K562 (cell line): ENCODE data around the gene HSPE1. TPM values are rescaled to one million over a fixed set of nuclear protein-coding genes. Genes with fewer than 3 reads are reported as not detected.
A peak's percentile ranks its signal among the peaks of the same experiment; 100 is the strongest.

Experiments used
- ASH1L ChIP-seq: fragments of 450-650 bp; IDR thresholded peaks from 2 replicates; pipeline ENCODE4 v1.6.1; 2018; ENCODE audit warnings: borderline replicate concordance, mild to moderate bottlenecking, low read depth; ENCODE audit not compliant: partially characterized antibody
- ATF7 ChIP-seq: fragments of 450-650 bp; IDR thresholded peaks from 2 replicates; pipeline ENCODE4 v1.7.1; 2014; ENCODE audit warnings: mild to moderate bottlenecking, moderate library complexity
- CC2D1A ChIP-seq: fragments of 450-650 bp; IDR thresholded peaks from 2 replicates; pipeline ENCODE4 v1.6.1; 2017; ENCODE audit warnings: mild to moderate bottlenecking
- CREBBP ChIP-seq: IDR thresholded peaks from one replicate; pipeline ENCODE4 v1.6.1; 2012; ENCODE audit warnings: low read depth, mild to moderate bottlenecking, control low read depth, inconsistent platforms, low read length
- FOXP4 ChIP-seq: sonication (generic); formaldehyde crosslinking; IDR thresholded peaks from 2 replicates; pipeline ENCODE4 v1.8.0; 2022; ENCODE audit warnings: mild to moderate bottlenecking, missing genetic modification reagents, borderline replicate concordance
- HNRNPK ChIP-seq: fragments of 200-400 bp; formaldehyde crosslinking; IDR thresholded peaks from one replicate; pipeline ENCODE4 v1.6.1; 2018; ENCODE audit warnings: mild to moderate bottlenecking, low read depth, low read length; ENCODE audit not compliant: poor library complexity, severe bottlenecking
- PTTG1 ChIP-seq: fragments of 450-650 bp; IDR thresholded peaks from 2 replicates; pipeline ENCODE4 v1.6.1; 2016; ENCODE audit warnings: low read depth, mild to moderate bottlenecking, missing genetic modification characterization, missing compliant biosample characterization
- RBM34 ChIP-seq: fragments of 200-400 bp; formaldehyde crosslinking; IDR thresholded peaks from 2 replicates; pipeline ENCODE4 v1.6.1; 2018; ENCODE audit warnings: low read length, borderline replicate concordance; ENCODE audit not compliant: insufficient read depth
- SMAD1 ChIP-seq: fragments of 150-350 bp; IDR thresholded peaks from 2 replicates; pipeline ENCODE4 v1.6.1; 2014; ENCODE audit warnings: low read length, low read depth; ENCODE audit not compliant: partially characterized antibody
- SMC3 ChIP-seq: conservative IDR thresholded peaks from 2 replicates; pipeline ENCODE4 v1.6.1; 2011; ENCODE audit warnings: low read depth, low read length, improper control_type of control experiment; ENCODE audit not compliant: insufficient read depth
- TRIM28 ChIP-seq: fragments of 450-650 bp; IDR thresholded peaks from 2 replicates; pipeline ENCODE4 v1.6.1; 2017
- VEZF1 ChIP-seq: fragments of 200-800 bp; sonication (Bioruptor generic); IDR thresholded peaks from 2 replicates; pipeline ENCODE4 v1.6.1; 2017; ENCODE audit warnings: missing genetic modification characterization, missing compliant biosample characterization
- ZC3H11A ChIP-seq: IDR thresholded peaks from 2 replicates; pipeline ENCODE4 v1.6.1; 2012; ENCODE audit warnings: low read depth, low read length, improper control_type of control experiment
- ZNF324 ChIP-seq: fragments of 250-450 bp; sonication (Bioruptor Pico); IDR thresholded peaks from 2 replicates; pipeline ENCODE4 v1.4.0; 2020; ENCODE audit warnings: mild to moderate bottlenecking
- ZNF511 ChIP-seq: sonication (generic); formaldehyde crosslinking; IDR thresholded peaks from 2 replicates; pipeline ENCODE4 v1.8.0; 2022; ENCODE audit warnings: mild to moderate bottlenecking, missing genetic modification reagents
- polyA plus RNA-seq, 8 experiments: library from polyadenylated mRNA; depleted of rRNA in 4 of 8; stranded (reverse) in 5 of 8; unstranded in 3 of 8; fragments of >200 nt; fragmentation: Nextera tagmentation in 2 of 8; fragmentation: Illumina TruSeq in 1 of 8; extraction: Ambion mirVana in 2 of 8; extraction: Trizol in 1 of 8; gene quantifications; 2 replicates each; pipeline versions ENCODE4 v1.2.1 to v1.2.3, GENCODE V29; 2011 to 2014; ENCODE audit warnings: inconsistent platforms in 1 of 8, missing spikeins in 1 of 8
- total RNA-seq, 7 experiments: library from RNA; depleted of rRNA in 6 of 7; stranded (reverse); fragments of >200 nt in 6 of 7; fragmentation: Illumina TruSeq in 2 of 7; extraction: Trizol in 2 of 7; gene quantifications; 2 replicates each; pipeline versions ENCODE4 v1.2.1 to v1.2.3, GENCODE V29; 2011 to 2021; ENCODE audit warnings: low replicate concordance in 1 of 7
- TF ChIP-seq, protein P1 (sequence below): sonication (generic); formaldehyde crosslinking; IDR thresholded peaks from 2 replicates; pipeline ENCODE4 v1.8.1; 2023; ENCODE audit warnings: mild to moderate bottlenecking, missing genetic modification reagents
- TF ChIP-seq, protein P2 (sequence below): fragments of 250-450 bp; sonication (Bioruptor Pico); IDR thresholded peaks from 2 replicates; pipeline ENCODE4 v1.4.0; 2020; ENCODE audit warnings: mild to moderate bottlenecking, moderate library complexity, borderline replicate concordance

The HSPE1 gene
- total and polyA plus RNA-seq, 9 of the 15 experiments (the other 6 are each of a cell fraction or from before 2014, with no cell fraction given) = 223 to 1,007 (median 612) TPM

DNA sequence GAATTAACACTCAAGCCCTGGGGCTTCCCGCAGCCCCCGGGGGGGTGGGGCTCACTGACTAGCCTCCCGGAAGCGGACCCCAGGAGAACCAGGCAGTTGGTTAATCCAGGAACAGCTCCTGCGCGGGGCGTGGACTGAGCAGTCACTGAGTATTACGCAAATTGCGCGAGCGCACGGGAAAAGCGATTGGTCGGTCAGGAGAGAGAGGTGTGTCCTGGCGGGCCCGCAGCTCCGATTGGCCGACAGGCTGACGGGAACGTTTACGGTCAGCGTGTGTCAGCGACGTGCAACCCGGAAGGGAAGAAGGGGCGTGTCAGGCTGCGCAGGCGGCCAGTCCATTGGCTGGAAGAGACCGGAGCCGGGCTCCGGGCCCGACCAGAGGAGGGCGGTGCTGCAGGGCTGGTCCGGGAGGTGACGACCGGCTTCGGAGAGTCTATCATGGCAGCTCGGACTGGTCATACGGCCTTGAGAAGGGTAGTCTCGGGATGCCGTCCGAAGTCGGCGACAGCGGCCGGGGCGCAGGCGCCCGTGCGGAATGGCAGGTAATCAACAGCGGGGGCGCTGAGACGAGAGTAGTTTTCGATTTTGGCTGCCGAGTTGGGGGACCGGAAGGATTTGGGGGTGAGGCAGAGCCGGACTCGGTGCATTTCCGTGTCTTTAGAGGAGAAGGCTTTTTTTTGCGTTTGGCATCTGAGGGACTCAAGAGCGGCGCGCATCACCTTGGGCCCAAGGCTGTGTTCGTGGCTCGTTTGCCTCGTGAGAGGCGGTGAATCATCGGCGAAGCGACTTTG, 46.9 kb upstream of the HSPE1 start, which contains the start of gene COQ10B (continued):
- no peak for TF ChIP-seq FOXP4
- peak; percentile 85 for TF ChIP-seq ATF7
- no peak for TF ChIP-seq SMC3
- no peak for TF ChIP-seq PTTG1
- TF ChIP-seq VEZF1 = peak; percentile 74
- TF ChIP-seq ZC3H11A = no peak
- peak; percentile 57; the same call in 1 of the 2 replicates for TF ChIP-seq ZNF511 (CRISPR knock-in tag)
- TF ChIP-seq TRIM28 = no peak
- peak; percentile 93 for TF ChIP-seq CC2D1A
- no peak for TF ChIP-seq SMAD1
- TF ChIP-seq ASH1L = no peak
- no peak for TF ChIP-seq ZNF324 (CRISPR knock-in tag)
- TF ChIP-seq, protein P1, sequence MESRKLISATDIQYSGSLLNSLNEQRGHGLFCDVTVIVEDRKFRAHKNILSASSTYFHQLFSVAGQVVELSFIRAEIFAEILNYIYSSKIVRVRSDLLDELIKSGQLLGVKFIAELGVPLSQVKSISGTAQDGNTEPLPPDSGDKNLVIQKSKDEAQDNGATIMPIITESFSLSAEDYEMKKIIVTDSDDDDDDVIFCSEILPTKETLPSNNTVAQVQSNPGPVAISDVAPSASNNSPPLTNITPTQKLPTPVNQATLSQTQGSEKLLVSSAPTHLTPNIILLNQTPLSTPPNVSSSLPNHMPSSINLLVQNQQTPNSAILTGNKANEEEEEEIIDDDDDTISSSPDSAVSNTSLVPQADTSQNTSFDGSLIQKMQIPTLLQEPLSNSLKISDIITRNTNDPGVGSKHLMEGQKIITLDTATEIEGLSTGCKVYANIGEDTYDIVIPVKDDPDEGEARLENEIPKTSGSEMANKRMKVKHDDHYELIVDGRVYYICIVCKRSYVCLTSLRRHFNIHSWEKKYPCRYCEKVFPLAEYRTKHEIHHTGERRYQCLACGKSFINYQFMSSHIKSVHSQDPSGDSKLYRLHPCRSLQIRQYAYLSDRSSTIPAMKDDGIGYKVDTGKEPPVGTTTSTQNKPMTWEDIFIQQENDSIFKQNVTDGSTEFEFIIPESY = 0 out of 2 replicates have a peak, but pooled peaks have one; percentile 8
- TF ChIP-seq RBM34 = no peak
- TF ChIP-seq, protein P2, sequence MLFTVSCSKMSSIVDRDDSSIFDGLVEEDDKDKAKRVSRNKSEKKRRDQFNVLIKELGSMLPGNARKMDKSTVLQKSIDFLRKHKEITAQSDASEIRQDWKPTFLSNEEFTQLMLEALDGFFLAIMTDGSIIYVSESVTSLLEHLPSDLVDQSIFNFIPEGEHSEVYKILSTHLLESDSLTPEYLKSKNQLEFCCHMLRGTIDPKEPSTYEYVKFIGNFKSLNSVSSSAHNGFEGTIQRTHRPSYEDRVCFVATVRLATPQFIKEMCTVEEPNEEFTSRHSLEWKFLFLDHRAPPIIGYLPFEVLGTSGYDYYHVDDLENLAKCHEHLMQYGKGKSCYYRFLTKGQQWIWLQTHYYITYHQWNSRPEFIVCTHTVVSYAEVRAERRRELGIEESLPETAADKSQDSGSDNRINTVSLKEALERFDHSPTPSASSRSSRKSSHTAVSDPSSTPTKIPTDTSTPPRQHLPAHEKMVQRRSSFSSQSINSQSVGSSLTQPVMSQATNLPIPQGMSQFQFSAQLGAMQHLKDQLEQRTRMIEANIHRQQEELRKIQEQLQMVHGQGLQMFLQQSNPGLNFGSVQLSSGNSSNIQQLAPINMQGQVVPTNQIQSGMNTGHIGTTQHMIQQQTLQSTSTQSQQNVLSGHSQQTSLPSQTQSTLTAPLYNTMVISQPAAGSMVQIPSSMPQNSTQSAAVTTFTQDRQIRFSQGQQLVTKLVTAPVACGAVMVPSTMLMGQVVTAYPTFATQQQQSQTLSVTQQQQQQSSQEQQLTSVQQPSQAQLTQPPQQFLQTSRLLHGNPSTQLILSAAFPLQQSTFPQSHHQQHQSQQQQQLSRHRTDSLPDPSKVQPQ (CRISPR knock-in tag) = no peak
- no peak for TF ChIP-seq CREBBP
- TF ChIP-seq HNRNPK = no peak
